PFSK-1 (cell line): Measurements from ENCODE around the gene GALNT10.

Experiments
- FOXP2 ChIP-seq: optimal IDR thresholded peaks from 2 replicates; pipeline ENCODE3; 2011; ENCODE audit warnings: borderline replicate concordance, control low read depth, inconsistent platforms; ENCODE audit not compliant: insufficient read depth; ENCODE audit errors: extremely low read length, extremely low read depth
- POLR2AphosphoS5 ChIP-seq: IDR thresholded peaks from 2 replicates; pipeline ENCODE4 v1.6.1; 2012; ENCODE audit warnings: low read depth, mild to moderate bottlenecking, control low read depth, low read length, moderate library complexity
- TF ChIP-seq, protein P1 (sequence below), 2 experiments: IDR thresholded peaks; 2 replicates each; pipeline versions ENCODE4 v1.6.1 to v1.8.0; 2011 to 2012; ENCODE audit warnings: low read depth in 2 of 2, low read length in 2 of 2, control low read depth in 1 of 2, inconsistent platforms in 1 of 2, mild to moderate bottlenecking in 1 of 2, moderate library complexity in 1 of 2; ENCODE audit not compliant: insufficient read depth in 1 of 2

DNA sequence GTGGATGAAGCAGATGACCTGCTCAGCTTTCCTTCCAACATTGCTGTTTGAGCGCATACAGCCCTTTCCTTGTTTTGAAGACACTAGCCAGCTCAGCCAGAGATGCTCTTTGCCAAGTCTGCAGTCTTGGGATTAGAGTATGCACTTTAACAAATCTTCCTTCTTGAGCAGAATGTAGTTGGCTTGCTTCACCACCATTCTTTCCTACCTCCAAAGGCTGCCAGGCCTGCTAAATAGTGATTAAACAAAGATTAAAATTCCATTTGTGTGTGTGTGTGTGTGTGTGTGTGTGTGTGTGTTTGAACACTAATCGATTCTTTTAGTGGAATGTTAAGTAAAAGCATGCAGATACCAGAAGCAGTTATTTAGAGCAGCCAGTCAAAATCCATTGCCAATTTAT lies 97.6 kb downstream of the GALNT10 start:
- TF ChIP-seq POLR2AphosphoS5 (no peak), FOXP2 (no peak)
- TF ChIP-seq, protein P1, sequence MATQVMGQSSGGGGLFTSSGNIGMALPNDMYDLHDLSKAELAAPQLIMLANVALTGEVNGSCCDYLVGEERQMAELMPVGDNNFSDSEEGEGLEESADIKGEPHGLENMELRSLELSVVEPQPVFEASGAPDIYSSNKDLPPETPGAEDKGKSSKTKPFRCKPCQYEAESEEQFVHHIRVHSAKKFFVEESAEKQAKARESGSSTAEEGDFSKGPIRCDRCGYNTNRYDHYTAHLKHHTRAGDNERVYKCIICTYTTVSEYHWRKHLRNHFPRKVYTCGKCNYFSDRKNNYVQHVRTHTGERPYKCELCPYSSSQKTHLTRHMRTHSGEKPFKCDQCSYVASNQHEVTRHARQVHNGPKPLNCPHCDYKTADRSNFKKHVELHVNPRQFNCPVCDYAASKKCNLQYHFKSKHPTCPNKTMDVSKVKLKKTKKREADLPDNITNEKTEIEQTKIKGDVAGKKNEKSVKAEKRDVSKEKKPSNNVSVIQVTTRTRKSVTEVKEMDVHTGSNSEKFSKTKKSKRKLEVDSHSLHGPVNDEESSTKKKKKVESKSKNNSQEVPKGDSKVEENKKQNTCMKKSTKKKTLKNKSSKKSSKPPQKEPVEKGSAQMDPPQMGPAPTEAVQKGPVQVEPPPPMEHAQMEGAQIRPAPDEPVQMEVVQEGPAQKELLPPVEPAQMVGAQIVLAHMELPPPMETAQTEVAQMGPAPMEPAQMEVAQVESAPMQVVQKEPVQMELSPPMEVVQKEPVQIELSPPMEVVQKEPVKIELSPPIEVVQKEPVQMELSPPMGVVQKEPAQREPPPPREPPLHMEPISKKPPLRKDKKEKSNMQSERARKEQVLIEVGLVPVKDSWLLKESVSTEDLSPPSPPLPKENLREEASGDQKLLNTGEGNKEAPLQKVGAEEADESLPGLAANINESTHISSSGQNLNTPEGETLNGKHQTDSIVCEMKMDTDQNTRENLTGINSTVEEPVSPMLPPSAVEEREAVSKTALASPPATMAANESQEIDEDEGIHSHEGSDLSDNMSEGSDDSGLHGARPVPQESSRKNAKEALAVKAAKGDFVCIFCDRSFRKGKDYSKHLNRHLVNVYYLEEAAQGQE (IDR thresholded peaks at IDR 0.05; ENCODE audit: insufficient read depth in 1 of 2, low read depth in 2 of 2, low read length in 2 of 2): no peak
